Hindlimb muscle (tissue), 1 donor: Measurements from ENCODE around the gene CSPG5. TPM values are rescaled to one million over a fixed set of nuclear protein-coding genes. Genes with fewer than 3 reads are reported as not detected.

ENCODE experiments used
- DNase-seq: peaks from one replicate; pipeline ENCODE4 v3.0.0-alpha.2; 2013
- polyA plus RNA-seq: library from polyadenylated mRNA; unstranded; fragments of 120-200 nt; gene quantifications from one replicate; pipeline ENCODE4 v1.2.1, GENCODE V29; 2013; ENCODE audit not compliant: insufficient read length

Gene CSPG5, protein sequence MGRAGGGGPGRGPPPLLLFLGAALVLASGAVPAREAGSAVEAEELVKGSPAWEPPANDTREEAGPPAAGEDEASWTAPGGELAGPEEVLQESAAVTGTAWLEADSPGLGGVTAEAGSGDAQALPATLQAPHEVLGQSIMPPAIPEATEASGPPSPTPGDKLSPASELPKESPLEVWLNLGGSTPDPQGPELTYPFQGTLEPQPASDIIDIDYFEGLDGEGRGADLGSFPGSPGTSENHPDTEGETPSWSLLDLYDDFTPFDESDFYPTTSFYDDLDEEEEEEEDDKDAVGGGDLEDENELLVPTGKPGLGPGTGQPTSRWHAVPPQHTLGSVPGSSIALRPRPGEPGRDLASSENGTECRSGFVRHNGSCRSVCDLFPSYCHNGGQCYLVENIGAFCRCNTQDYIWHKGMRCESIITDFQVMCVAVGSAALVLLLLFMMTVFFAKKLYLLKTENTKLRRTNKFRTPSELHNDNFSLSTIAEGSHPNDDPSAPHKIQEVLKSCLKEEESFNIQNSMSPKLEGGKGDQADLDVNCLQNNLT
- polyA plus RNA-seq: 1.6 TPM

DNA sequence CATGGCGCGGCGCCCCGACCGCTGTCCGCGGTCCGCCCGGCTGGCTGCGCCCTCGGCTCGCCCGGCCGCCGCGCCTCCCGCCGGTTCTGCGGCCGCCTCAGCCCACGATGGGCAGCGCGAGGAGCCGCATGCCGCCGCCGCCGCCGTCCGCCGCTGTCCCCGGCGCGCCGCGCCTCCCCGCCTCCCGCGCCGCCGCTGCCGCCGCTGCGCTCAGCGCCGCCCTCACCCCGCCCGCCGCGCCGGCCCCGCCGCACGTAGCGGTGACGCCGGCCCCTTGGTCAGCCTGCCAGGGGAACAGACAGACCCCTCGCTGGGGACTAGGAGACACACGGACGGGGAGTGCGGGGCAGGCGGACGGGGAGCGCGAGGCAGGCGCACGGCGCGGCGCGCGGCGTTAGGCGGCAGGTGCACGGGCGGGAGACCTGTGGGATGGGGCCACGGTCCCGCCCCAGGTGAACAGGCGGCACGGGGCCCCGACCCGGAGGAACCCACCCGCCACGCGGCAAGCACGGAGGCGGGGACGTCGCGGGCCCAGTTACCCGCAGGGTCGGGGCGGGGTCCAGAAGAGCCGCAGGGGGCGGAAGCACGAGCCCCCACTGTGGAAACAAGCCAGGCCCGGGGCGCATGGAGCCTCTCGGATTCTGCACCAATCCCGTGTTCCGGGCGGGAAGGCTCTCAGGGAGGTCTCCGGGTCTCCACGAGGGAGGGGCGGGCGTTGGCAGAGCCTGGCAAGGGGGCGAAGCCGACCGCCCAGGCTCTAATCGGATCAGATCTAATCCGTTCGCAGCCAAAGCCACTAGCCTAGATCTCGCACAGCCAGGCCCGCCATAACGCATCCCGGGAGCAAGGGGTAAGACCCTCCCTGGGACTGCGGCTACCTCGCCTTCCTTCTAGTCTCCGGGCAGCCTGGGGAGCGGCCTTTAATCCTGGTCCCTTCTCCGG is at the start of gene CSPG5:
Gene CSPG5, minus strand, starts transcription at position 175 of the 942 bp plus-strand sequence. Its CDS starts 172 bp downstream, at position 3.
- peak; percentile 29 for DNase-seq

DNA sequence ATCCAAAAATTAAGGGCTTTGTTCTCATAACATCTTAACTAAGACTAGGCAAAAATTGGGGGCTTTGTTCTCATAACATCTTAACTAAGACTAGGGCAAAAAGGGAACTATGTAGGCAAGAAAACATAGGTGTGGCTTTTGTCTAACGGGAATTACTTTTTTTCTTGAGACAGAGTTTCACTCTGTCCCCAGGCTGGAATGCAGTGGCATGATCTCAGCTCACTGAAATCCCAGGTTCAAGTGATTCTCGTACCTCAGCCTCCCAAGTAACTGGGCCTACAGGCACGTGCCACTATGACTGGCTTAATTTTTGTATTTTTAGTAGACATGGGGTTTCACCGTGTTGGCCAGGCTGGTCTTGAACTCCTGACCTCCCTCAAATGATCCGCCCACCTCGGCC is 49.8 kb upstream of the CSPG5 start:
- DNase-seq: no peak

DNA sequence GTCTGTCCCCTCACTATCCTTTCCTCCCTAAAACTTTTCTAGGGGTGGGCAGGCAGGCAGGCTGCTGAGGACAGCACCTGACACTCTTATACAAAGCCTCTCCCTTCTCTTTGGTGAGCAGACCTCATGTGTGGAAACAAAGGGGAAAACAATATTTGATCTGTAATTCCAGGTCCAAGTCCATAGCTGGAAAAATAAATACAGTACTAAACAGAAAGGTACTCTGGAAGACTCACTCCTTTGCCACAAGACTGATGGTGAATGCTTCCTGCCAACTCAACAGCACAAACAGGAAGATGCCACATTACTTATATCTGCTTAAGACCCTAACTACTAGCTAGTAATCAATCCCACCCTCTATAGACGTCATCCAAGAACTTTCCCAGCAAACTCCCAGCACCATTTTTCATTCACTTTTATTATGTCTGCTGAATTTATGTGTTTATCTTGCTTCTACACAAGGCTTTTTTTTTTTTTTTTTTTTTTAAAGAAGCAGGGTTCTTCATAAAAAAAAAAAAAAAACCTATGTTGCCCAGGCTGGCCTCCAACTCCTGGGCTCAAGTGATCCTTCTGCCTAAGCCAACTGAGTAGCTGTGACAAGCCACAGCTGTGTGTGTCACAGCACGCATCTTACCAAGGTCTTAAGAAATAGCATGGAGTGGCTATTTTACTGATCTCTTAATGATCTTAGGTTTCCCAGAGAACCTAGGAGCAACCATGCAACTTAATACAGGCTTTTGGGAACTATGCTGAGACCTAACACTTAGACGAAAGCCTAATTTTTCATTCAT is 44.2 kb upstream of the CSPG5 start:
- DNase-seq: no peak

DNA sequence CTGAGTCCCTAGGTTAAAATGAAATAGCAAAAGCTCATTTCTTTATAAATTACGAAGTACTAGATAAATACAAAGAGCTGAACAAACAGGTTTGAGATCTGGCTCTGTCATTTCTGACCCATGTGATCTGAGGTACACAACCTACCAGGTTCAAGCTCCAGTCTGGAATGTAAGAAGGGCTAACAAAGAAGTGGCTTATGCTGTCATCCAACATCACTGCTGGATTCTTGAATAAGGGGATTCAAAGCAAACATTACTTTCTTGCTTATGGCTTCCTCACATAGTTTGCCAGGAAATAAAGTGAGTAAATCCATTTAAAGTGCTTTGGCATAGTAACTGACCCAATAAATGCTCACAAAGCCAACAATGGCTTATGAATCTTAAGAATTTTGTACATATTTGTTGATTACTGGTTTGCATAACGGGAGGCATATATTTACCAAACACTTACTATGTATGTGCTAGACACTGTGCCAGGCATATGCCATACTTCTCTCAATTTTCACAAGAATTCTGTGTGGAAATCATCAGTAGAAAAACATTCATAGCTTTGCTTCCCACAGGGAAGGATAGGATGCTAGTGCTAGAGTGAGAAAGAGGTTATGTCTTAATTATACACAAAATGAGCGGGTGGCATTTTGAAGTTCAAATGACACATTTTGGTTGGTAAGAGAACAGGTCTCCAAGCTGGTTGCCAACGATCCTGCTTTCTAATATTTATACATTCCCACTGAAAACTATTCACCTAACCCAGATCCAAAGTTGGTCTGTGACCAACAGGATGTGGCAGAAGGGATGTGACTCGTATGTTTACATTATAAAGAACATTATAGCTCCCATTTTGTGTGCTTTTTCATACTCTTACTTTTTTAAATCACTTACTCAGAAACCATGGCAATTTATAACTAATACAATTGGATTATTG is 38.7 kb upstream of the CSPG5 start:
- no peak for DNase-seq

DNA sequence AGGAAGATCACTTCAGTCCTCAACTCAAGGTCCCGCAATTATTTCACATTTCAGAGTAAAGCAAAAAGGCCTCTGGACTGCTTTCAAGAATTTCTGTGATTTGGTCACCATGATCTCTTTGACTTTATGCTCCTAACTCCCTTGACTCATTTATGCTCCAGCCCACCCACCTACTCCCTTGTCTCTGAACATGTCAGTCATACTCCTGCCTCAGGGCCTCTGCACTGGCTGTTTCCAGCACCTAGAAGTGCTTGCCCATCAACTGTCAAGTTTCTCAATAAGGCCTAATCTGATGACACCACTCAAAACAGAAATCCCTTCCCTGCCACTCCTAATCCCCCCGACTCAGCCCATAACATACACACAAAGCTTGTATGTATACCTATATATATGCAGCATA is 36.1 kb upstream of the CSPG5 start:
- no peak for DNase-seq

DNA sequence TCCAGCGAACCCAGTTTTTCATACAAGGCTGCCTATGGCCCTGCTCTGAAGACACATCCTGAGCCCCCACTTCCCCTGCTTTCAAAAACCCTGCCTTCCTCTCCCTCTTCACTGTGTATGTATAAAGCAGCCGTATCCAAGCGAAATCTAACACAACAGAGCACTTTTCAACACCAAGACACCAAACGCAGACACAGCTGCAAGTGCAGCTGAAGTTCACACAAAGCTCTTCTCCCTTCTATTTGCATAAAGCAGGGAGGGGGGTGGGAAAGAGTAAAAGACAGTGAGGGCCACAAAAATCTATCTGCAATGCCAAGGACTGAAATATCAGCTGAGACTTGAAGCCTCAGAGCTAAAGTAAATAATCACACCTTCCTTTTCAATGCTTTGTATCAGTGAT is 35.1 kb upstream of the CSPG5 start:
- DNase-seq: no peak

DNA sequence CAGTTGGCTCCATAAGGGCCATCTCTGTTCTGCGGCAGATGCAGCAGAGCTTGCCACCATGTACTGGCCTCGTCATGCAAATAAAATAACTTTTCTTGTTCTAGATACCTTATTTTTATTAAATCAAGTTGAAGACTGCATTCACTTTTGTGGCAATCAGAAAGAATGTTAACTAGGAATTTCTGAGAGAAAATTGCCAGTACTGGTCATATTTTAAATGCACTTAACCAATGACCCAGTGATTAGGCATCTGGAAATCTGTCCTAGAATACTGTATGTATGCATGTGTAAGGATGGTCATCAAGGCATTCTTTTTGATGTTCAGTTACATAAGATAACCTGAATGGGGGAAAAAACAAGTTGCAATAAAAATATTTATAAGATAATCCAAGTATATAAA is 34.2 kb upstream of the CSPG5 start:
- DNase-seq: no peak

DNA sequence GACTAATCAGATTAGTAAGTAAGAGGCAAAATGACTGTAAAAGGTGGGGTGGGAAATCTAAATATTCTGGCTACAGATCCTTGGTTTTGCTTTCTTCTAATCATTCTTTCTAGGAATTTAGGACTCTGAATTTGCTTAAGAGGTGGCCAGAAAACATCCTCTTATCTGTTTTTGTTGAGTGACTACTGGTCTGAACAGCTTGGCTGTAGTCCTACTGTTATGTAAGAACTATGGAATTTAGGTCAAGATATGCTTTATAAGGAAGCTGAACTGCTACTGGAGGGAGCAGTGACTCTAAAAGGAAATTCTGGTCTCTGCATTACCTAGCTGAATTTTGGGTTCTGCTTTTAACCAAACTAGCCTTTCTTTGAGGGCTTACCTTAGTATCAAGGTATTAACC is 33.5 kb upstream of the CSPG5 start:
- no peak for DNase-seq

DNA sequence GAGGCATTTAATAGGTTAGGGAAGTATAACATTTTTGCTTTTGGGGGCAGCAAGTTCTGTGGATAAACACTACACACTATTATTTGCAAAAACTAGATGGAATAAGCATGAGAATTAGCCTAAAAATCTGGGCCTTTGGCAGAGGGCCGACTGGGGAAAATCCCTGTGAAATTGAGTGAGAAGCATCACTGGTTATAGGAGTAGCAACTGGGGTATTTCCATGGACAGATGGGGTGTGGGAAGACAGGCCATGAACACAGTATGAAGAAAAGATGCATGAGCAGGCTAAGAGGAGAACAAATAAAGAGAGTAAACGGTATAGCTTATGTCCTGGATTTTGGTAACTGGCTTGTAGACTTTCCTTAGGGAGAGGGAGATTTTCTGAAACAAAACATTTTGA is 32.9 kb upstream of the CSPG5 start:
- DNase-seq: no peak

DNA sequence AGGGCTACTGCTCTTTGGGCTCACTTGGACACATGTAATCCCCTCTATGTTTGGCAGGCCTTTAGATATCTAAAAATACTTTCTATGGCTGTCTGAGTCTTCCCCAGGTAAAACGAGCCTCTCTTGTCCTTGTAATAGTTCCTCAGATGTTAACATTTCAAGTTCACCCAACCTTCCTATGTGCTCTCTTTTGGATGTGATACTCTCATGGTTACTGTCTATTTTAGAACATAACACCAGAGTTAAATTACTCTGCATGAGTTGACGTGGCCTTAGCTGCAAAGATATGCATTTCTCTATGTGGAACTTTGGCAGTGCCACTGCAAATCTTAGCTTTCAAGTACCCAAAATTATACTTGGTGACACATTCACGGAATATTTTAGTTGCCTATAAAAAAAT is 31.9 kb upstream of the CSPG5 start:
- DNase-seq: no peak

DNA sequence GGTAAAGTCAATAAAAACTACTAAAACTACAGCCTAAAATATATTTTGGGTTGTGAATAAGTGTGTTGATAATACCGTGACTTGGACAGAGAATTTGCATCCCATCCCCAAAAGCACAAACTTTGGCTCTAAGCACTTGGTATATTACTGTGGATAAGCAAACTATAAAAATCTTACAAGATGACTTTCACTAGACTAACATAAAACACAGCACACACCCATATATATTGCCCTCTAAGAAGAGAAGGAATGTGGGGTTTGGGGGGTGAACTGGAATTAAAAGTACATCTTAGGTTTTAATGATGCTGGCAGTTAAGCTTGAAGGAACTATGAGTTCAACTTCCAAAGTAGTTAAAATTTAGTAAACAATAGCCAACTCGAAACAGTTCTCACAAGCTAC is 28.7 kb upstream of the CSPG5 start:
- DNase-seq: no peak

DNA sequence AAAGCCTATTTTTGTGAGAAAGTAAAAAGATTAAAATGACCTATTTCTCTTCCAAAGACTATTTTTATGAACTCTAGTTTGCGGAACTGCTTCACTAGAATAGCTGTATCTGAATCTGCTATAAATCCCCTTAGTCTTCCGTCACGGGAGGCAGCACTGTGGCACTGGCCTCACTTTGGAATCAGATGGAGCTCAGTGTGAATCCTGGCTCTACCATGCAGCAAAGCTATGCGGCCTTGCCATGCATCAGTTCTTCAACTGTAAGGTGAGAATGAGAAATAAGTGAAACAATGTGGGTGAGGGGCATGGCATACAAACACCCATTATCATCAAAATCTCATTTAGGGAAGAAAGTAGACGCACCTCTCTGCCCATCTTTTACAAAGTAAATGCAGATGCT is 27.5 kb upstream of the CSPG5 start:
- no peak for DNase-seq

DNA sequence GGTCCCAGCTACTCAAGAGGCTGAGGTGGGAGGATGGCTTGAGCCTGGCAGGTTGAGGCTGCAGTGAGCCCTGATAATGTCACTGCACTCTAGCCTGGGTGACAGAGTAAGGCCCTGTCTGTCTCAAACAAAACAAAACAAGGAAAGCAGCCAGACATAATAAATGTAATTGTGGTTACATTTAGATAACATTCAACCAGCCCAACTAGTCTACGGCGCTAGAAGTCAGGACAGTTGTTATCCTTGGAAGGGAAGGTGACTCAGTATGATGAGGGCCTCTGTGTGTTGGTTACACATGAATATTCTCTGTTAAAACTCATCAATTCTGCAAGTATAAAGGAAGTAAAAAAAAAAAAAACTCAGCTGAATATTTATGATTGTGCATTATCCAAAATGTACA is 27.0 kb upstream of the CSPG5 start:
- DNase-seq: no peak

DNA sequence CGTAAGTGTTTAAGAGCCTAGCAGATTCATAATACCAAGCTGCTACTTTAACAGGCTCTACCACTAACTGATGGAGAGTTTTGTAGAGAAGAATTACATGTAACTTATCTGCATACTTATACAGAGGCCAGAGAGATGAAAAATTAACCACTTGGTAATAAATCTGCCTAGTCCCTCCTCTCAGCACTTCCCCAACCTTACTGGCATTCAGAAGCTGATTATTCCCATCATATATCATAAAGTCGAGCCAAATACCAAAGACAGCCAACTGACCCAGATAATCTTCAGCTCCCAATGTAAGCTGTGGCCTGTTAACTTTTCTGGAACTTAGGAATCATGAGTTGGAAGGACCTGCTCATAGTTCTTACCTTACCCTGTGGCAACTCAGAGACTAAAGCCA is 25.5 kb upstream of the CSPG5 start:
- DNase-seq: no peak

DNA sequence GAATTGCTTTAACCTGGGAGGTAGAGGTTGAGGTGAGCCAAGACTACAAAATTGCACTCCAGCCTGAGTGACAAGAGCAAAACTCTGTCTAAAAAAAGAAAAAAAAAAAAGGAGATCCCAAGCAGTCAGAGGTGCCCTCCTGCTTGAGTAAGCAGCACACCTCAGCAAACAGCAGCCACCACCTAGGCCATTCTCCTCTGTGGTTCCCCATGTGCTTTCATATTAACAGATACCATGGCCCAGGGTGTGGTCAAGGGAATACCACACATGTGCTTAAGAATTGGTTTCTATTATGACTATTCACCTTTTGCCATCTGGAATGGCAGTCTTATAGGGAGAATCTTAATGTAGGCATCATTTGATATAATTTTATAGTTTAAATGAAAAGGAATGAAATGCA is 24.7 kb upstream of the CSPG5 start:
- no peak for DNase-seq

DNA sequence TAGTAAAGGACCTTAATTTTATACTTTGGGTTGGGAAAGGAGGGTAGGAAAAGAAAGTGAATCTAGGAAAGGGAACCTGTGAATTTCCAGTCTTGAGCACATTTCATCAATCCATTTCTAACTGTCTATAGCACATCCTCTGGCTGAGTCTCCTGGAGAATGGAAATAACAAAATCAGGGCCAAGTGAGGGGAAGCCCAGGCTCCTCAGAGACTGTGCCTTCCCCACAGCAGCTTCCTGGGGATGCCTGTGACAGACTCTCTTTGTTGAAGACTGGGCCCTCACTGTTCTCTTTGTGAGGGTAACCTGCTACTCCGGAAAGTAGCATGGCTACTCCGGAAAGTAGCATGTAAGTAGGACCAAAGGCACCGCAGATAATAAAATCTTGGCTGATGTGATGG is 22.6 kb upstream of the CSPG5 start:
- peak; percentile 30 for DNase-seq

DNA sequence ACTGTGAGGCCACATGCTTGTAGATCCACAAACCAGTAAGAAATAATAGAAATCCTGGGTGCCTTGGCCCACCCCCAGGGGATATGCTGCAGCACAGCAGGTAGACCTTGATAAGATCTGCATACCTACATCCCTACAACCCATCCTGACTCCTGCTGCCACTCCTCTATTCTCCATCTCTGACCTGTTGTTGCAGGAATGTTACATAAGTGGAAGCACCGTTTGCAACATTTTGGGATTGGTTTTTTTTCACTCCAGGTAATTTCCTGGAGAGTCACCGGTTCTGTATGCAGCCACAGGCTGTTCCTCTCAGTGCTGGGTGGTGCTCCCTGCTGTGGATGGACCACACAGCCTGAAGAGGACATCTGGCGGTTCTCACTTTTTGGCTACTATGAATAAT is 16.1 kb upstream of the CSPG5 start:
- DNase-seq: no peak

DNA sequence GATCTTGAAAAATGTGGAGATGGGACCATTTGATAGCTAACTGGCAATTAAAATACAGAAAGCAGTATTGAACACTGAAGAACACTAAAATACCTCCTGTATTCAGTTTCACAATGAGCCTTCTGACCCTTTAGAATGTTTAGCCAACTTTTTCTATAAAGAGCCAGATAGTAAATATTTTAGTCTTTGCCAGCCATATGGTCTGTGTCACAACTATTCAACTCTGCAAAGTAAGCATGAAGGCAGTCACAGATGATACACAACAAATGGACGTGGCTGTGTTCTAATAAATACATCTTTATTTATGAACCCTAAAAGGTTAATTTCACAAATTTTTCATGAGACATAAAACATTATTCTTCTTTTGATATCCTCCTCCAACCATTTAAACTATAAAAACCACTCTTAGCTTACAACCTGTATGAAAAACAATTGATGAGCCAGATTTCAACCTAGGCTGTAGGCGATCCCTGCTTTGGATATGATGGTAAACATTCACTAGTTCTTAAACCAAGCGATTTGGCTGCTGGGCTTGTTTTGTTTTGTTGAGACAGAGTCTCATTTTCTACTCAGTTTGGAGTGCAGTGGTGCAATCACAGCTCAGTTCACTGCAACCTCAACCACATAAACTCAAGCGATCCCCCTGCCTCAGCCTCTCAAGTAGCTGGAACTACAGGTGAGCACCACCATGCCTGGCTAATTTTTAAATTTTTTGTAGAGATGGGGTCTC is 13.6 kb upstream of the CSPG5 start:
- DNase-seq: no peak

DNA sequence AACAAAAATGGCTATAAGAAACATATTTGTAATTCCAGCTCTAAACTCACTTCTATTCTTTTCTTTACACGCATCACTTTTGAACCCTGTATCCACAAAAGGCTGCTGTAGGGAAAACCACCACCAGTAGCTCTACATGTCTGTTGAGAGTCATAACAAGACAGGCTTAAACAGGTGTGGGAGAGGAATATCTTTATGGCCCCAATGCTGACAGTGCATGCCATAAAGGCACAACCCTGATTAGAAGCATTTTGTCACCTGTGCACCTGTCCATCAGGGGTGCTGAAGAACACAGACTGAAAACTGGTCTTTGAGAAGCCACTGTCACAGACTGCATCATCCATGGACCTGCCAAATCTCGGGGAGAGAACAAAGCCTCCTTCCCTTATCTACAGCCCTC is 11.6 kb upstream of the CSPG5 start:
- no peak for DNase-seq

DNA sequence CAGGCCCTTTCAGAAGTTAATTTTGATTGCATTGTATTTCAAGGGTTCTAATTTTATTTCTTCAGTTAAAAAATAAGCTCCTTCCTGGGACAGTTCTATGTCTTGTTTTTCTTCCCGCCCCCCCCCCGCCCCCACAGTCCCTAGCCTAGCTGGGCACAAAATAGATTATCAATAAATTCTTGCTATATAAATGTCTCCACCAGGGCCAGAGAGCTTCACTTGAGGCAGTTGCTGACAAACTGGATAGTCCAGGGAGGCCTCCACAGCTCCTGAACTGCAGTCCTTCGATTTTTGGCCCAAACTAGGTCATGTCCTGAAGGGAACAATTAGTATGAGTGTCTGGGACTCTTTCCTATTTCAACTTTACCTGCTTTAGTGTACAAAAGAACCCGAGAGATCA is 9.9 kb upstream of the CSPG5 start:
- no peak for DNase-seq

DNA sequence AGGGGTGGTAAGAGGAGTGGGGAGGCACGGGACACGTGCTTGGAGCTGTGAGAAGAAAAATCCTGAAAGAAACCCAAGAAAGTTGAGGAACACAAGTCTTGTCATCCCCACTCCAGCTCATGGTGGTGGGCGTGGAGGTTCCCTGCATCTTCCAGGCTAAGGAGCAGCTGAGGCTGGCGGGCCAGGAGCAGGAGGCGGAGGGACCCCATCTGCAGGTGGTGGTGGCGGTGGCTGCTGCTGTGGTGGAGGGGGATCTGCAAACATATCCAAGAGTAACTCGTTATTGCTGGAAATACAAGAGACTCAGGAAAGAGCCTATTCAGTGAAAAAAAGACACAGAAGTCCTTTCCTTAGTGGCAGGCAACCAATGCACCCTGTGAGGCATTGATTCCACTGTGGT is 9.4 kb upstream of the CSPG5 start:
- no peak for DNase-seq
